SU-DHL-6 (cell line): ENCODE data around the gene MFAP3.
"Not testable (repeated sequence)": the region's sequence is repeated elsewhere in the genome, so short reads cannot be mapped to it uniquely, and the experiment has no call there.

Experiments
- H2AFZ ChIP-seq: fragments of 200-600 bp; sonication (generic); 2 replicates; pipeline ENCODE4 v1.6.1; 2014; ENCODE audit warnings: low read depth, mild to moderate bottlenecking, moderate library complexity, mixed read lengths, antibody characterized with exemption, low read length; ENCODE audit not compliant: severe bottlenecking
- H3F3A ChIP-seq: fragments of 200-600 bp; shearing (Covaris generic); 2 replicates; pipeline ENCODE4 v1.6.0; 2016; ENCODE audit warnings: antibody characterized with exemption, mild to moderate bottlenecking; ENCODE audit not compliant: insufficient read depth
- H3K27ac ChIP-seq: fragments of 200-600 bp; sonication (generic); 2 replicates; pipeline ENCODE4 v1.5.1; 2016; ENCODE audit warnings: low read depth, mild to moderate bottlenecking, low read length, moderate library complexity, mixed read lengths
- H3K27me3 ChIP-seq: fragments of 200-600 bp; sonication (generic), shearing (Covaris generic); 2 replicates; pipeline ENCODE4 v1.6.0; 2014; ENCODE audit warnings: mild to moderate bottlenecking, low read length
- H3K36me3 ChIP-seq: fragments of 200-600 bp; sonication (generic); 2 replicates; pipeline ENCODE4 v1.6.1; 2014; ENCODE audit warnings: mild to moderate bottlenecking, low read length, mixed read lengths
- H3K4me2 ChIP-seq: fragments of 300-600, 200-600 bp; shearing (Covaris generic), sonication (generic); 2 replicates; pipeline ENCODE4 v1.6.0; 2014; ENCODE audit warnings: low read length, low read depth, mild to moderate bottlenecking; ENCODE audit not compliant: poor library complexity, severe bottlenecking
- H3K4me3 ChIP-seq: fragments of 200-600 bp; sonication (generic); 2 replicates; pipeline ENCODE4 v1.5.1; 2014; ENCODE audit warnings: antibody characterized with exemption, low read length, mild to moderate bottlenecking, mixed read lengths; ENCODE audit not compliant: insufficient read depth, poor library complexity, severe bottlenecking
- H3K79me2 ChIP-seq: fragments of 200-600 bp; sonication (generic); 2 replicates; pipeline ENCODE4 v1.6.1; 2014; ENCODE audit warnings: mild to moderate bottlenecking, low read length, moderate library complexity; ENCODE audit not compliant: insufficient read depth
- H3K9ac ChIP-seq: fragments of 200-600 bp; sonication (generic); 2 replicates; pipeline ENCODE4 v1.7.0; 2014; ENCODE audit warnings: mild to moderate bottlenecking, low read length
- H3K9me2 ChIP-seq: fragments of 200-600 bp; sonication (generic); replicated peaks from 2 replicates; pipeline ENCODE4 v1.6.1; 2014; ENCODE audit warnings: low read length; ENCODE audit not compliant: insufficient read depth
- H3K9me3 ChIP-seq: fragments of 200-600 bp; sonication (generic); 2 replicates; pipeline ENCODE4 v1.6.1; 2014; ENCODE audit warnings: low read length, mixed read lengths; ENCODE audit not compliant: insufficient read depth
- H4K20me1 ChIP-seq: fragments of 200-600 bp; sonication (generic); 2 replicates; pipeline ENCODE4 v1.6.1; 2014; ENCODE audit warnings: low read depth, mild to moderate bottlenecking, antibody characterized with exemption, low read length, moderate library complexity, mixed read lengths
- EZH2phosphoT487 ChIP-seq: fragments of 200-600 bp; sonication (generic), shearing (Covaris generic); conservative IDR thresholded peaks from 2 replicates; pipeline ENCODE4 v1.6.1; 2018; ENCODE audit warnings: mild to moderate bottlenecking, antibody characterized with exemption, low read length, moderate library complexity, mixed read lengths
- TF ChIP-seq, protein P1 (sequence below): fragments of 200-600 bp; sonication (generic); IDR thresholded peaks from one replicate; pipeline ENCODE4 v1.5.1; 2017; ENCODE audit warnings: antibody characterized with exemption, mild to moderate bottlenecking, low read length, moderate library complexity; ENCODE audit not compliant: insufficient read depth, poor library complexity, severe bottlenecking

Gene MFAP3

DNA sequence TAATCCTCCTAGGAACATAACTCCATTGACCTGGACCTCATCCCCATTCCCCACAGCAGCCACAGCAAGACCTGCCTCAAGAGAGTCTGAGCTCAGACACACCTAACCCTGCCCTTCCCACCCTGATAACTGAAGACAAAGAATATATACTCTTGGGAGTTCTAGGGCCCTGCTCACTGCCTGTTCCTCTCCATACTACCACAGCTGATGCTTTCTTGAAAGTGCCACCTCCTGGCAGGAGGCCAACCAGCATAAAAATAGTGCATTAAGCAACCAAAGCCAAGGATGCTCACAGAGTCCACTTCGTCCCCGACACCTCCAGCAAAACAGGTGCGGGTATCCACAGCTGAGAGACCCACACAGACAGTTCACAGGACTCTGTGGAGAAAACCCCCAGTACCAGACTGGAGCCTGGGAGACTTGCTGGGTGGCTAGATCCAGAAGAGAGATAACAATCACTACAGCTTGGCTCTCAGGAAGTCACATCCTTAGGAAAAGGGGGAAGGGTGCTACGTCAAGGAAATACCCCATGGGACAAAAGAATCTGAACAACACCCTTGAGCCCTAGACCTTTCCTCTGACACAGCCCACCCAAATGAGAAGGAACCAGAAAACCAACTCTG, 23.6 kb upstream of the MFAP3 start:
- Histone ChIP-seq H3K9me3 (no peaks in the 10 kb centered on the region), H3K9ac (no peak overlapping the region), H3K79me2 (no peaks in the 10 kb centered on the region), H3K36me3 (no peaks in the 10 kb centered on the region), H3K9me2 (no peaks in the 10 kb centered on the region), H4K20me1 (no peaks in the 10 kb centered on the region), H3K4me2 (no peak overlapping the region), H3F3A (no peaks in the 10 kb centered on the region), H2AFZ (no peak overlapping the region), H3K4me3 (no peak overlapping the region), H3K27me3 (no peaks in the 10 kb centered on the region), H3K27ac (no peak overlapping the region)
- TF ChIP-seq, protein P1, sequence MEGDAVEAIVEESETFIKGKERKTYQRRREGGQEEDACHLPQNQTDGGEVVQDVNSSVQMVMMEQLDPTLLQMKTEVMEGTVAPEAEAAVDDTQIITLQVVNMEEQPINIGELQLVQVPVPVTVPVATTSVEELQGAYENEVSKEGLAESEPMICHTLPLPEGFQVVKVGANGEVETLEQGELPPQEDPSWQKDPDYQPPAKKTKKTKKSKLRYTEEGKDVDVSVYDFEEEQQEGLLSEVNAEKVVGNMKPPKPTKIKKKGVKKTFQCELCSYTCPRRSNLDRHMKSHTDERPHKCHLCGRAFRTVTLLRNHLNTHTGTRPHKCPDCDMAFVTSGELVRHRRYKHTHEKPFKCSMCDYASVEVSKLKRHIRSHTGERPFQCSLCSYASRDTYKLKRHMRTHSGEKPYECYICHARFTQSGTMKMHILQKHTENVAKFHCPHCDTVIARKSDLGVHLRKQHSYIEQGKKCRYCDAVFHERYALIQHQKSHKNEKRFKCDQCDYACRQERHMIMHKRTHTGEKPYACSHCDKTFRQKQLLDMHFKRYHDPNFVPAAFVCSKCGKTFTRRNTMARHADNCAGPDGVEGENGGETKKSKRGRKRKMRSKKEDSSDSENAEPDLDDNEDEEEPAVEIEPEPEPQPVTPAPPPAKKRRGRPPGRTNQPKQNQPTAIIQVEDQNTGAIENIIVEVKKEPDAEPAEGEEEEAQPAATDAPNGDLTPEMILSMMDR = no peak
- no peak for TF ChIP-seq EZH2phosphoT487

DNA sequence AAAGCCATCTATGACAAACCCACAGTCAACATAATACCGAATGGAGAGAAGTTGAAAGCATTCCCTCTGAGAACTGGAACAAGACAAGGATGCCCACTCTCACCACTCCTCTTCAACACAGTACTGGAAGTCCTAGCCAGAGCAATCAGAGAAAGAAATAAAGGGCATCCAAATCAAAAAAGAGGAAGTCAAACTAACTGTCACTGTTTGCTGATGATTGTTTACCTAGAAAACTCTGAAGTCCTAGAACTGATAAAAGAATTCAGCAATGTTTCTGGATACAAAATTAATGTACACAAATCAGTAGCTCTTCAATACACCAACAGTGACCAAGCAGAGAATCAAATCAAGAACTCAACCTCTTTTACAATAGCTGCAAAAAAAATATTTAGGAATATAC, 19.8 kb upstream of the MFAP3 start:
- not testable (repeated sequence) for H3K9me2 ChIP-seq, H3K36me3 ChIP-seq, H3K27ac ChIP-seq, H3F3A ChIP-seq, H3K79me2 ChIP-seq, H2AFZ ChIP-seq, H3K27me3 ChIP-seq, H4K20me1 ChIP-seq, H3K9ac ChIP-seq, H3K4me2 ChIP-seq, H3K4me3 ChIP-seq, H3K9me3 ChIP-seq

DNA sequence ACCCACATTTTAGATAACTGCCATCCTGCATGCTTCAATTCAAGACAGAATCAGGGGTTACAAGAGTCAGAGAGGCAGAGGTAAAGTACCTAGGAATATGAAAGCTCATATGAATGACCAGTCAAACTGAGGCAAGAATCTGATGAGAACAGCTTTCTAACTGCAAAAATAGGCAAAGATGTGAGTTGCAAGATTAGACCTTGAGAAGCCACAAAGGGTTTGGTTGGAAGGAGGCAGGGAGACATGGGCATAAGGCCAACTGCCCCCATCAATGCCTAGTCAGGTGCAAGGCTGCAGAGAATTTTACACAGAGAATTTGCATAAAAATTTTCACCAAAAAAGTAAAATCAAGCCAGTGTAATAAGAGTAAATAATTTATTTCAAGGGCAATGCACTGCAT, 12.8 kb upstream of the MFAP3 start:
- no peak overlapping the region for H2AFZ ChIP-seq
- no peak overlapping the region for H3K27ac ChIP-seq
- no peaks in the 10 kb centered on the region for H3K9me2 ChIP-seq
- no peak overlapping the region for H3K4me3 ChIP-seq
- H3F3A ChIP-seq = no peaks in the 10 kb centered on the region
- no peaks in the 10 kb centered on the region for H3K27me3 ChIP-seq
- H3K4me2 ChIP-seq = no peak overlapping the region
- no peaks in the 10 kb centered on the region for H3K9me3 ChIP-seq
- no peaks in the 10 kb centered on the region for H3K79me2 ChIP-seq
- TF ChIP-seq, protein P1 = no peak
- TF ChIP-seq EZH2phosphoT487 = no peak
- H4K20me1 ChIP-seq = no peaks in the 10 kb centered on the region
- H3K36me3 ChIP-seq = peaks cover 8% of the 10 kb centered on the region; the same call in 1 of the 2 replicates
- H3K9ac ChIP-seq = no peak overlapping the region

DNA sequence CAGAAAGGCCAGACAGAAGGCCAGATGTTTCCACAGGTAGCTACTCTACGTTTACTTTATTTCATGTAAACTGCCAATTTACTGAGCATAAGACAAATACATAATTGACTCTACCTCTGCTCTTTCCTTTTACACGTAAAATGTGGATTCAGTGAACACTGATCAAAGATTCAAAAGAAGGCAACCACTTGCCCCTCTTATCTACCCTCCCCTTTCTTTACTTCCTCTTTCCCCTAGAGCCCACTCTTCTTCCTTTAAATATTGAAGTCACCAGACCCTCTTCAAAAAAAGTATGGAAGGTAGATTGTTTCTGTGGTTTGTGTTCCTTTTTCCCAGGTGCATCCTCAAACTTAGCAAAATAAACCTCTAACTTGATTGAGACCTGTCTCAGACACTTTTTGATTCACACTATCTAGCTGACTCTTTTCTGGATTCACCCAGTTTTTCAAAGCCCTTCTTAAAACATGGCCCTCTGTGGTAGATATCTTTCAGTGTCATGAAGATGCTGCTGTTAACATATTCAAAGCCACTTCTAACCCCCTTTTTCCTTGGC, 6.8 kb upstream of the MFAP3 start:
- Histone ChIP-seq H3F3A (no peaks in the 10 kb centered on the region), H3K4me3 (no peak overlapping the region), H3K27ac (no peak overlapping the region), H3K79me2 (no peaks in the 10 kb centered on the region), H3K9ac (no peak overlapping the region), H3K36me3 (0 out of 2 replicates have a peak, but pooled peaks cover 3% of the 10 kb centered on the region), H4K20me1 (no peaks in the 10 kb centered on the region), H2AFZ (no peak overlapping the region), H3K9me2 (no peaks in the 10 kb centered on the region), H3K9me3 (no peaks in the 10 kb centered on the region), H3K4me2 (no peak overlapping the region), H3K27me3 (no peaks in the 10 kb centered on the region)
- TF ChIP-seq, protein P1 = no peak
- TF ChIP-seq EZH2phosphoT487 = no peak
